Measurements from ENCODE around the gene TMEM30B.
"Not testable (repeated sequence)": the region's sequence is repeated elsewhere in the genome, so short reads cannot be mapped to it uniquely, and the experiment has no call there.

DNA sequence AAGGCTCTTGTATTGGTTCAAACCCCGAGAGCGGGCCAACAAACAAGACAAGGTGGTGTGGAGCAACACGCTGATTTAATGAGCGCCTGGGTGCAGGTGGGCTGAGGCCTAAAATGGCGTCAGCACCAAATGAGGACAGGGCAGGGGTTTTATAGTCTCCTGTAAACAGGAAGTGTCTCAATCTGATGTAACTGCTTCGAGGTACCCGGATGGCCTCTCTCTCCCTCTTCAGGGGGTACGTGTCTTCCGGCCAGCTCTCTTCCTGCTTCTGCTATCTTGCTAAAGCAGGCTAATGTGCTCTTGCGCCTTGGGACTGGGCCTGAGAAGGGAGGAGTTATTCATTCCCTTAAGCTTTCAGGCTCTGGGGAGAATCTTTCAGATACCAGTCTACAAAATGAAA is 41.9 kb downstream of the TMEM30B start:
- not testable (repeated sequence) for TF ChIP-seq GABPA (IDR thresholded peaks at IDR 0.05; ENCODE audit: low read depth); YY1 (IDR thresholded peaks at IDR 0.05; ENCODE audit: low read depth); POLR2AphosphoS5 (IDR thresholded peaks at IDR 0.05; ENCODE audit: low read depth, low read length)
- TF ChIP-seq, protein P1, sequence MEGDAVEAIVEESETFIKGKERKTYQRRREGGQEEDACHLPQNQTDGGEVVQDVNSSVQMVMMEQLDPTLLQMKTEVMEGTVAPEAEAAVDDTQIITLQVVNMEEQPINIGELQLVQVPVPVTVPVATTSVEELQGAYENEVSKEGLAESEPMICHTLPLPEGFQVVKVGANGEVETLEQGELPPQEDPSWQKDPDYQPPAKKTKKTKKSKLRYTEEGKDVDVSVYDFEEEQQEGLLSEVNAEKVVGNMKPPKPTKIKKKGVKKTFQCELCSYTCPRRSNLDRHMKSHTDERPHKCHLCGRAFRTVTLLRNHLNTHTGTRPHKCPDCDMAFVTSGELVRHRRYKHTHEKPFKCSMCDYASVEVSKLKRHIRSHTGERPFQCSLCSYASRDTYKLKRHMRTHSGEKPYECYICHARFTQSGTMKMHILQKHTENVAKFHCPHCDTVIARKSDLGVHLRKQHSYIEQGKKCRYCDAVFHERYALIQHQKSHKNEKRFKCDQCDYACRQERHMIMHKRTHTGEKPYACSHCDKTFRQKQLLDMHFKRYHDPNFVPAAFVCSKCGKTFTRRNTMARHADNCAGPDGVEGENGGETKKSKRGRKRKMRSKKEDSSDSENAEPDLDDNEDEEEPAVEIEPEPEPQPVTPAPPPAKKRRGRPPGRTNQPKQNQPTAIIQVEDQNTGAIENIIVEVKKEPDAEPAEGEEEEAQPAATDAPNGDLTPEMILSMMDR (IDR thresholded peaks at IDR 0.05) = not testable (repeated sequence)

Measured in SK-N-SH (cell line).